ENCODE results near the gene PTP4A2.
"Not testable (repeated sequence)": the region's sequence is repeated elsewhere in the genome, so short reads cannot be mapped to it uniquely, and the experiment has no call there.

PTP4A2 gene

GRCh38 chr1:31900790-31901189 is 37.4 kb downstream of the PTP4A2 start:
- H3K36me3 ChIP-seq (ENCODE audit: insufficient read depth, low read length), result peaks cover 2% of the 10 kb centered on the region
- H3K27ac ChIP-seq (ENCODE audit: low read depth, low read length), result no peak overlapping the region
- no peaks in the 10 kb centered on the region for H3K9me3 ChIP-seq (ENCODE audit: low read length)
- H3K27me3 ChIP-seq (ENCODE audit: control insufficient read depth in 1 of 2, insufficient read depth in 2 of 2, low read length in 2 of 2), result no peaks in the 10 kb centered on the region
- no peaks in the 10 kb centered on the region for H3K4me1 ChIP-seq (ENCODE audit: insufficient read depth, low read length)
- no peak overlapping the region for H3K9ac ChIP-seq (ENCODE audit: low read length)
- H3K4me3 ChIP-seq (ENCODE audit: low read depth in 1 of 2, low read length in 2 of 2), result no peak overlapping the region

GRCh38 chr1:31897526-31898100 is 40.6 kb downstream of the PTP4A2 start:
- Histone ChIP-seq H3K36me3 (ENCODE audit: insufficient read depth, low read length) (no peaks in the 10 kb centered on the region), H3K27me3 (ENCODE audit: control insufficient read depth in 1 of 2, insufficient read depth in 2 of 2, low read length in 2 of 2) (no peaks in the 10 kb centered on the region), H3K9ac (ENCODE audit: low read length) (no peak overlapping the region), H3K4me3 (ENCODE audit: low read depth in 1 of 2, low read length in 2 of 2) (no peak overlapping the region), H3K27ac (ENCODE audit: low read depth, low read length) (no peak overlapping the region), H3K9me3 (ENCODE audit: low read length) (no peaks in the 10 kb centered on the region), H3K4me1 (ENCODE audit: insufficient read depth, low read length) (no peaks in the 10 kb centered on the region)

GRCh38 chr1:31895474-31896198 is 42.5 kb downstream of the PTP4A2 start:
- not testable (repeated sequence) for H3K27ac ChIP-seq (ENCODE audit: low read depth, low read length); H3K27me3 ChIP-seq (ENCODE audit: control insufficient read depth in 1 of 2, insufficient read depth in 2 of 2, low read length in 2 of 2); H3K4me1 ChIP-seq (ENCODE audit: insufficient read depth, low read length); H3K36me3 ChIP-seq (ENCODE audit: insufficient read depth, low read length); H3K9me3 ChIP-seq (ENCODE audit: low read length); H3K9ac ChIP-seq (ENCODE audit: low read length); H3K4me3 ChIP-seq (ENCODE audit: low read depth in 1 of 2, low read length in 2 of 2)

- no peaks in the 10 kb centered on the region for H3K9me3 ChIP-seq (ENCODE audit: low read length)
- no peaks in the 10 kb centered on the region for H3K27me3 ChIP-seq (ENCODE audit: control insufficient read depth in 1 of 2, insufficient read depth in 2 of 2, low read length in 2 of 2)
- H3K27ac ChIP-seq (ENCODE audit: low read depth, low read length), result no peak overlapping the region
- no peaks in the 10 kb centered on the region for H3K36me3 ChIP-seq (ENCODE audit: insufficient read depth, low read length)
- no peak overlapping the region for H3K4me3 ChIP-seq (ENCODE audit: low read depth in 1 of 2, low read length in 2 of 2)
- H3K4me1 ChIP-seq (ENCODE audit: insufficient read depth, low read length), result no peaks in the 10 kb centered on the region
- no peak overlapping the region for H3K9ac ChIP-seq (ENCODE audit: low read length)
These were observed 46.9 kb downstream of the PTP4A2 start for GRCh38 chr1:31891280-31891679.

GRCh38 chr1:31888291-31888690 is 49.9 kb downstream of the PTP4A2 start:
- Histone ChIP-seq H3K27ac (ENCODE audit: low read depth, low read length) (no peak overlapping the region), H3K4me1 (ENCODE audit: insufficient read depth, low read length) (no peaks in the 10 kb centered on the region), H3K4me3 (ENCODE audit: low read depth in 1 of 2, low read length in 2 of 2) (no peak overlapping the region), H3K27me3 (ENCODE audit: control insufficient read depth in 1 of 2, insufficient read depth in 2 of 2, low read length in 2 of 2) (no peaks in the 10 kb centered on the region), H3K9ac (ENCODE audit: low read length) (no peak overlapping the region), H3K36me3 (ENCODE audit: insufficient read depth, low read length) (no peaks in the 10 kb centered on the region), H3K9me3 (ENCODE audit: low read length) (no peaks in the 10 kb centered on the region)

GRCh38 chr1:31886866-31887265 is 51.3 kb downstream of the PTP4A2 start:
- Histone ChIP-seq H3K4me1 (ENCODE audit: insufficient read depth, low read length) (no peaks in the 10 kb centered on the region), H3K27ac (ENCODE audit: low read depth, low read length) (no peak overlapping the region), H3K9ac (ENCODE audit: low read length) (no peak overlapping the region), H3K4me3 (ENCODE audit: low read depth in 1 of 2, low read length in 2 of 2) (no peak overlapping the region), H3K9me3 (ENCODE audit: low read length) (no peaks in the 10 kb centered on the region), H3K36me3 (ENCODE audit: insufficient read depth, low read length) (no peaks in the 10 kb centered on the region), H3K27me3 (ENCODE audit: control insufficient read depth in 1 of 2, insufficient read depth in 2 of 2, low read length in 2 of 2) (no peaks in the 10 kb centered on the region)

- H3K9me3 ChIP-seq (ENCODE audit: low read length), result no peaks in the 10 kb centered on the region
- H3K4me3 ChIP-seq (ENCODE audit: low read depth in 1 of 2, low read length in 2 of 2), result no peak overlapping the region
- no peaks in the 10 kb centered on the region for H3K36me3 ChIP-seq (ENCODE audit: insufficient read depth, low read length)
- no peak overlapping the region for H3K9ac ChIP-seq (ENCODE audit: low read length)
- no peaks in the 10 kb centered on the region for H3K27me3 ChIP-seq (ENCODE audit: control insufficient read depth in 1 of 2, insufficient read depth in 2 of 2, low read length in 2 of 2)
- no peaks in the 10 kb centered on the region for H3K4me1 ChIP-seq (ENCODE audit: insufficient read depth, low read length)
- H3K27ac ChIP-seq (ENCODE audit: low read depth, low read length), result no peak overlapping the region
These were observed 52.3 kb downstream of the PTP4A2 start for GRCh38 chr1:31885851-31886250.

GRCh38 chr1:31883357-31883942 is 54.7 kb downstream of the PTP4A2 start:
- no peaks in the 10 kb centered on the region for H3K27me3 ChIP-seq (ENCODE audit: control insufficient read depth in 1 of 2, insufficient read depth in 2 of 2, low read length in 2 of 2)
- no peak overlapping the region for H3K27ac ChIP-seq (ENCODE audit: low read depth, low read length)
- H3K4me1 ChIP-seq (ENCODE audit: insufficient read depth, low read length), result no peaks in the 10 kb centered on the region
- H3K9me3 ChIP-seq (ENCODE audit: low read length), result no peaks in the 10 kb centered on the region
- H3K4me3 ChIP-seq (ENCODE audit: low read depth in 1 of 2, low read length in 2 of 2), result no peak overlapping the region
- no peak overlapping the region for H3K9ac ChIP-seq (ENCODE audit: low read length)
- H3K36me3 ChIP-seq (ENCODE audit: insufficient read depth, low read length), result no peaks in the 10 kb centered on the region

- H3K27ac ChIP-seq (ENCODE audit: low read depth, low read length), result no peak overlapping the region
- no peaks in the 10 kb centered on the region for H3K27me3 ChIP-seq (ENCODE audit: control insufficient read depth in 1 of 2, insufficient read depth in 2 of 2, low read length in 2 of 2)
- H3K9ac ChIP-seq (ENCODE audit: low read length), result no peak overlapping the region
- H3K4me3 ChIP-seq (ENCODE audit: low read depth in 1 of 2, low read length in 2 of 2), result no peak overlapping the region
- H3K36me3 ChIP-seq (ENCODE audit: insufficient read depth, low read length), result no peaks in the 10 kb centered on the region
- no peaks in the 10 kb centered on the region for H3K4me1 ChIP-seq (ENCODE audit: insufficient read depth, low read length)
- H3K9me3 ChIP-seq (ENCODE audit: low read length), result no peaks in the 10 kb centered on the region
These were observed 56.5 kb downstream of the PTP4A2 start for GRCh38 chr1:31881688-31882000.

- H3K36me3 ChIP-seq (ENCODE audit: insufficient read depth, low read length), result no peaks in the 10 kb centered on the region
- no peak overlapping the region for H3K27ac ChIP-seq (ENCODE audit: low read depth, low read length)
- no peaks in the 10 kb centered on the region for H3K9me3 ChIP-seq (ENCODE audit: low read length)
- H3K9ac ChIP-seq (ENCODE audit: low read length), result no peak overlapping the region
- no peaks in the 10 kb centered on the region for H3K4me1 ChIP-seq (ENCODE audit: insufficient read depth, low read length)
- H3K4me3 ChIP-seq (ENCODE audit: low read depth in 1 of 2, low read length in 2 of 2), result no peak overlapping the region
- no peaks in the 10 kb centered on the region for H3K27me3 ChIP-seq (ENCODE audit: control insufficient read depth in 1 of 2, insufficient read depth in 2 of 2, low read length in 2 of 2)
These were observed 57.0 kb downstream of the PTP4A2 start for GRCh38 chr1:31880957-31881687.

GRCh38 chr1:31879981-31880608 is 58.1 kb downstream of the PTP4A2 start:
- H3K27me3 ChIP-seq (ENCODE audit: control insufficient read depth in 1 of 2, insufficient read depth in 2 of 2, low read length in 2 of 2), result no peaks in the 10 kb centered on the region
- H3K27ac ChIP-seq (ENCODE audit: low read depth, low read length), result no peak overlapping the region
- H3K4me3 ChIP-seq (ENCODE audit: low read depth in 1 of 2, low read length in 2 of 2), result no peak overlapping the region
- no peak overlapping the region for H3K9ac ChIP-seq (ENCODE audit: low read length)
- no peaks in the 10 kb centered on the region for H3K36me3 ChIP-seq (ENCODE audit: insufficient read depth, low read length)
- H3K4me1 ChIP-seq (ENCODE audit: insufficient read depth, low read length), result no peaks in the 10 kb centered on the region
- no peaks in the 10 kb centered on the region for H3K9me3 ChIP-seq (ENCODE audit: low read length)
